ENCODE data around the gene GMNN.

- TF ChIP-seq CTCF (IDR thresholded peaks at IDR 0.05): no peak
- no peak for TF ChIP-seq POLR2A (IDR thresholded peaks at IDR 0.05)
- TF ChIP-seq EP300 (IDR thresholded peaks at IDR 0.05): no peak
These were observed 23.0 kb downstream of the GMNN start for GRCh38 chr6:24797596-24798216.

All from tibial nerve (tissue), 4 donors.